ENCODE data around the gene NWD2. TPM values are rescaled to one million over a fixed set of nuclear protein-coding genes. Genes with fewer than 3 reads are reported as not detected.

NWD2 gene
- total and polyA plus RNA-seq, 10 of the 15 experiments (the other 5 are each of a cell fraction or from before 2014, with no cell fraction given): not detected

DNA sequence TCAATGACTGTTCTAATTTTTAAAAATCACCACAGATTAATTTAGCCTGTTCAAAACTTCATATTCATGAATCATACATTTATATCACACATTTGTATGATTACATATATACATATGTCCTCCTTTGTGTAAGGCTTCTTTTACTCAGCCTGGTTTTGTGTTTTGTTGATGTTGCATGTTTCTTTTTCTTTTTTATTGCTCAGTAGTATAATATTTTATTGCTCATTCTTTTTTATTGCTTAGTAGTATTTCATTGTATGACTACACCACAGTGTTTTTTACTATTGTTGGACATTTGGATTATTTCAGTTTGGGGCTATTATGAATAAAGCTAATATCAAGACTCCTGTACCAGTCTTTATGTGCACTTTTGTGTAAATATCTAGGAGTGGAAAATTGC, 243.1 kb downstream of the NWD2 start (continued):
- no peak for TF ChIP-seq TARDBP (IDR thresholded peaks at IDR 0.05; ENCODE audit: borderline replicate concordance)
- TF ChIP-seq, protein P1, sequence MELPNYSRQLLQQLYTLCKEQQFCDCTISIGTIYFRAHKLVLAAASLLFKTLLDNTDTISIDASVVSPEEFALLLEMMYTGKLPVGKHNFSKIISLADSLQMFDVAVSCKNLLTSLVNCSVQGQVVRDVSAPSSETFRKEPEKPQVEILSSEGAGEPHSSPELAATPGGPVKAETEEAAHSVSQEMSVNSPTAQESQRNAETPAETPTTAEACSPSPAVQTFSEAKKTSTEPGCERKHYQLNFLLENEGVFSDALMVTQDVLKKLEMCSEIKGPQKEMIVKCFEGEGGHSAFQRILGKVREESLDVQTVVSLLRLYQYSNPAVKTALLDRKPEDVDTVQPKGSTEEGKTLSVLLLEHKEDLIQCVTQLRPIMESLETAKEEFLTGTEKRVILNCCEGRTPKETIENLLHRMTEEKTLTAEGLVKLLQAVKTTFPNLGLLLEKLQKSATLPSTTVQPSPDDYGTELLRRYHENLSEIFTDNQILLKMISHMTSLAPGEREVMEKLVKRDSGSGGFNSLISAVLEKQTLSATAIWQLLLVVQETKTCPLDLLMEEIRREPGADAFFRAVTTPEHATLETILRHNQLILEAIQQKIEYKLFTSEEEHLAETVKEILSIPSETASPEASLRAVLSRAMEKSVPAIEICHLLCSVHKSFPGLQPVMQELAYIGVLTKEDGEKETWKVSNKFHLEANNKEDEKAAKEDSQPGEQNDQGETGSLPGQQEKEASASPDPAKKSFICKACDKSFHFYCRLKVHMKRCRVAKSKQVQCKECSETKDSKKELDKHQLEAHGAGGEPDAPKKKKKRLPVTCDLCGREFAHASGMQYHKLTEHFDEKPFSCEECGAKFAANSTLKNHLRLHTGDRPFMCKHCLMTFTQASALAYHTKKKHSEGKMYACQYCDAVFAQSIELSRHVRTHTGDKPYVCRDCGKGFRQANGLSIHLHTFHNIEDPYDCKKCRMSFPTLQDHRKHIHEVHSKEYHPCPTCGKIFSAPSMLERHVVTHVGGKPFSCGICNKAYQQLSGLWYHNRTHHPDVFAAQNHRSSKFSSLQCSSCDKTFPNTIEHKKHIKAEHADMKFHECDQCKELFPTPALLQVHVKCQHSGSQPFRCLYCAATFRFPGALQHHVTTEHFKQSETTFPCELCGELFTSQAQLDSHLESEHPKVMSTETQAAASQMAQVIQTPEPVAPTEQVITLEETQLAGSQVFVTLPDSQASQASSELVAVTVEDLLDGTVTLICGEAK (IDR thresholded peaks at IDR 0.05; ENCODE audit: borderline replicate concordance): no peak

DNA sequence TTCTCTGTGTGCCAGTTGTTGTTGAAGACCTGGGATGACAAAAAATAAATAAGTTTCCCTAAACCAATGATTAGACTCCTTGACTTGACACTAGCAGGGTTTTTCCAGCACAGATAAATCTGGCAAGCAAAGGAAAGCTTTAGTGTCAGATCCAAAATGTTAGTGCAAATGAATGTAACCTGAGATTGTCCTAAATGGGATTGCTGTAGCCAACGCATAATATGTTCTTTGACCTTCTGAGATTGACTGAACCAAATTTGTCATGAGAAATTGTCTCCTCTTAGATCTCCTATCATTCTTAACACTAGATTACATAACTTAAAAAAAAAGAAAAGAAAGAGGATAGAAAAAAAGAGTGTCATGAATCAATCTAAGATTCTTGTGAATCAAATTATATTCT, 245.2 kb downstream of the NWD2 start:
- SMC1A ChIA-PET (ENCODE audit: uncharacterized antibody, unreplicated experiment): no interaction called here
- H3K4me2 ChIP-seq (ENCODE audit: control insufficient read depth, insufficient read depth): no peak overlapping the region
- DNase-seq (ENCODE audit: low read depth, low spot score) (no peak), ATAC-seq (no peak), FAIRE-seq (no peak)
- H3K9ac ChIP-seq (ENCODE audit: control insufficient read depth, insufficient read depth, low read length): no peak overlapping the region
- BruUV-seq (replicated peaks): no TSS peak
- no peaks in the 10 kb centered on the region for H4K20me1 ChIP-seq (ENCODE audit: control insufficient read depth, insufficient read depth)
- CTCF ChIA-PET: no interaction called here
- no peaks in the 10 kb centered on the region for H3K4me1 ChIP-seq (ENCODE audit: control insufficient read depth, insufficient read depth, low read length)
- TF ChIP-seq CBFB (IDR thresholded peaks at IDR 0.05; ENCODE audit: low read depth) (no peak), ZNF24 (IDR thresholded peaks at IDR 0.05) (no peak), MYB (IDR thresholded peaks at IDR 0.05; ENCODE audit: borderline replicate concordance, low read depth, low read length) (no peak), RCOR1 (conservative IDR thresholded peaks at IDR 0.05; ENCODE audit: low read depth, low read length) (no peak), GATAD2B (conservative IDR thresholded peaks at IDR 0.05; ENCODE audit: low read depth) (no peak)
- TF ChIP-seq, protein P2, sequence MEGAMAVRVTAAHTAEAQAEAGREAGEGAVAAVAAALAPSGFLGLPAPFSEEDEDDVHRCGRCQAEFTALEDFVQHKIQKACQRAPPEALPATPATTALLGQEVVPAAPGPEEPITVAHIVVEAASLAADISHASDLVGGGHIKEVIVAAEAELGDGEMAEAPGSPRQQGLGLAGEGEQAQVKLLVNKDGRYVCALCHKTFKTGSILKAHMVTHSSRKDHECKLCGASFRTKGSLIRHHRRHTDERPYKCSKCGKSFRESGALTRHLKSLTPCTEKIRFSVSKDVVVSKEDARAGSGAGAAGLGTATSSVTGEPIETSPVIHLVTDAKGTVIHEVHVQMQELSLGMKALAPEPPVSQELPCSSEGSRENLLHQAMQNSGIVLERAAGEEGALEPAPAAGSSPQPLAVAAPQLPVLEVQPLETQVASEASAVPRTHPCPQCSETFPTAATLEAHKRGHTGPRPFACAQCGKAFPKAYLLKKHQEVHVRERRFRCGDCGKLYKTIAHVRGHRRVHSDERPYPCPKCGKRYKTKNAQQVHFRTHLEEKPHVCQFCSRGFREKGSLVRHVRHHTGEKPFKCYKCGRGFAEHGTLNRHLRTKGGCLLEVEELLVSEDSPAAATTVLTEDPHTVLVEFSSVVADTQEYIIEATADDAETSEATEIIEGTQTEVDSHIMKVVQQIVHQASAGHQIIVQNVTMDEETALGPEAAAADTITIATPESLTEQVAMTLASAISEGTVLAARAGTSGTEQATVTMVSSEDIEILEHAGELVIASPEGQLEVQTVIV (IDR thresholded peaks at IDR 0.05; ENCODE audit: borderline replicate concordance, partially characterized antibody): no peak
- TF ChIP-seq, protein P3, sequence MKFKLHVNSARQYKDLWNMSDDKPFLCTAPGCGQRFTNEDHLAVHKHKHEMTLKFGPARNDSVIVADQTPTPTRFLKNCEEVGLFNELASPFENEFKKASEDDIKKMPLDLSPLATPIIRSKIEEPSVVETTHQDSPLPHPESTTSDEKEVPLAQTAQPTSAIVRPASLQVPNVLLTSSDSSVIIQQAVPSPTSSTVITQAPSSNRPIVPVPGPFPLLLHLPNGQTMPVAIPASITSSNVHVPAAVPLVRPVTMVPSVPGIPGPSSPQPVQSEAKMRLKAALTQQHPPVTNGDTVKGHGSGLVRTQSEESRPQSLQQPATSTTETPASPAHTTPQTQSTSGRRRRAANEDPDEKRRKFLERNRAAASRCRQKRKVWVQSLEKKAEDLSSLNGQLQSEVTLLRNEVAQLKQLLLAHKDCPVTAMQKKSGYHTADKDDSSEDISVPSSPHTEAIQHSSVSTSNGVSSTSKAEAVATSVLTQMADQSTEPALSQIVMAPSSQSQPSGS (IDR thresholded peaks at IDR 0.05; ENCODE audit: low read length): no peak
- in situ Hi-C loops (cut with MboI): no loop called here
- H2AFZ ChIP-seq (ENCODE audit: control insufficient read depth, low read depth, low read length): no peak overlapping the region
- POLR2A ChIA-PET: no interaction called here
- intact Hi-C loops (cut with micrococcal nuclease; ENCODE audit: unreplicated experiment): no loop called here
- no peak overlapping the region for H3K4me3 ChIP-seq
- H3K9me3 ChIP-seq (replicated peaks; ENCODE audit: control insufficient read depth, insufficient read depth, low read length): no peaks in the 10 kb centered on the region
- WGBS (ENCODE audit: insufficient coverage, insufficient replicate concordance, low lambda C conversion rate, missing lambda C conversion rate): 100% methylated on average over 1 of the region's 1 CpG
- no peak overlapping the region for H3K27ac ChIP-seq (ENCODE audit: control insufficient read depth, insufficient read depth)
- H3K27me3 ChIP-seq (replicated peaks in 1 of 2; ENCODE audit: control insufficient read depth in 2 of 2, insufficient read depth in 2 of 2, low read length in 1 of 2): no peaks in the 10 kb centered on the region
- H3K79me2 ChIP-seq (ENCODE audit: control insufficient read depth, insufficient read depth, low read length): no peaks in the 10 kb centered on the region
- no peaks in the 10 kb centered on the region for H3K36me3 ChIP-seq (ENCODE audit: control insufficient read depth in 2 of 2, insufficient read depth in 2 of 2, low read length in 1 of 2)
- RAD21 ChIA-PET (ENCODE audit: unreplicated experiment): no interaction called here
